Parathyroid adenoma (tissue), 2 donors: ENCODE data around the gene KRTAP13-3.

ENCODE experiments used
- H2AFZ ChIP-seq: fragments of 300-600 bp; sonication (generic); one replicate; pipeline ENCODE4 v1.7.0; 2017; ENCODE audit warnings: antibody characterized with exemption, mild to moderate bottlenecking
- H3K27ac ChIP-seq: fragments of 300-600 bp; sonication (generic); one replicate; pipeline ENCODE4 v1.7.0; 2017
- H3K27me3 ChIP-seq: fragments of 300-600 bp; sonication (generic); one replicate; pipeline ENCODE4 v1.7.0; 2017; ENCODE audit warnings: low read length; ENCODE audit not compliant: control insufficient read depth, insufficient read depth
- H3K36me3 ChIP-seq: fragments of 300-600 bp; sonication (generic); one replicate; pipeline ENCODE4 v1.7.0; 2017; ENCODE audit warnings: low read length; ENCODE audit not compliant: control insufficient read depth, insufficient read depth
- H3K4me1 ChIP-seq: fragments of 300-600 bp; sonication (generic); one replicate; pipeline ENCODE4 v1.7.0; 2017; ENCODE audit warnings: control low read depth
- H3K4me2 ChIP-seq: fragments of 300-600 bp; sonication (generic); one replicate; pipeline ENCODE4 v1.7.0; 2017; ENCODE audit warnings: low read length
- H3K4me3 ChIP-seq: fragments of 300-600 bp; sonication (generic); one replicate; pipeline ENCODE4 v1.7.0; 2017; ENCODE audit warnings: low read depth, low read length
- H3K79me2 ChIP-seq: fragments of 300-600 bp; sonication (generic); one replicate; pipeline ENCODE4 v1.7.0; 2017; ENCODE audit warnings: control low read depth
- H3K9ac ChIP-seq: fragments of 300-600 bp; sonication (generic); one replicate; pipeline ENCODE4 v1.7.0; 2017; ENCODE audit warnings: mild to moderate bottlenecking
- H3K9me3 ChIP-seq: fragments of 300-600 bp; sonication (generic); one replicate; pipeline ENCODE4 v1.7.0; 2017; ENCODE audit warnings: low read length; ENCODE audit not compliant: control insufficient read depth
- TF ChIP-seq, protein P1 (sequence below): fragments of 300-600 bp; sonication (generic); IDR thresholded peaks from one replicate; pipeline ENCODE4 v1.7.0; 2017; ENCODE audit warnings: antibody characterized with exemption, mild to moderate bottlenecking
- donor health status: primary hyperparathyroidism.

KRTAP13-3 gene

DNA sequence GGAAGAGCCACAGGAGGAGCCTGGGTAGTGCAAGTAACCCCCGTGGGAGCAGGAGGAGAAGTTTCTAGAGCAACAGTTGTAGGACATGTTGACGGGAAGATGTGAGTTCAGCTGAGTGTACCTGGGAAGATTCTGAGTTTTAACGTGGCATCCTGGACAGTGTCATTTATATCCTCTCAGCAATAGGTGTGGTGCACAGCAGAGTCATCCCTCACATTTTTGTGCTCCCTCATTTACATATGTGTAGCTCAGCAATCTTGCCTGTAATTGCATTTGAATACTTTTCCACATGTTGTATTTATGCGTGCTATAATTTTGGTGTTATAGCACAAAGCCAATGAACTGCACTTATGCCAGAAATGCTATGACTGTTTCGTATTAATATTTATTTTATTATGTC, at the start of gene KRTAP13-3:
TSS of gene KRTAP13-3 (minus strand) at position 101 of the 400 bp plus-strand sequence. CDS start at position 87, 14 bp downstream.
- Histone ChIP-seq H3K9ac (no peak within 1 kb of the TSS), H3K27me3 (no peaks in the 10 kb centered on the region), H3K4me1 (no peaks in the 10 kb centered on the region), H3K9me3 (no peaks in the 10 kb centered on the region), H3K79me2 (no peaks in the 10 kb centered on the region), H3K27ac (no peak within 1 kb of the TSS), H3K4me2 (no peak within 1 kb of the TSS), H3K36me3 (no peaks in the 10 kb centered on the region), H3K4me3 (no peak within 1 kb of the TSS), H2AFZ (no peak within 1 kb of the TSS)
- TF ChIP-seq, protein P1, sequence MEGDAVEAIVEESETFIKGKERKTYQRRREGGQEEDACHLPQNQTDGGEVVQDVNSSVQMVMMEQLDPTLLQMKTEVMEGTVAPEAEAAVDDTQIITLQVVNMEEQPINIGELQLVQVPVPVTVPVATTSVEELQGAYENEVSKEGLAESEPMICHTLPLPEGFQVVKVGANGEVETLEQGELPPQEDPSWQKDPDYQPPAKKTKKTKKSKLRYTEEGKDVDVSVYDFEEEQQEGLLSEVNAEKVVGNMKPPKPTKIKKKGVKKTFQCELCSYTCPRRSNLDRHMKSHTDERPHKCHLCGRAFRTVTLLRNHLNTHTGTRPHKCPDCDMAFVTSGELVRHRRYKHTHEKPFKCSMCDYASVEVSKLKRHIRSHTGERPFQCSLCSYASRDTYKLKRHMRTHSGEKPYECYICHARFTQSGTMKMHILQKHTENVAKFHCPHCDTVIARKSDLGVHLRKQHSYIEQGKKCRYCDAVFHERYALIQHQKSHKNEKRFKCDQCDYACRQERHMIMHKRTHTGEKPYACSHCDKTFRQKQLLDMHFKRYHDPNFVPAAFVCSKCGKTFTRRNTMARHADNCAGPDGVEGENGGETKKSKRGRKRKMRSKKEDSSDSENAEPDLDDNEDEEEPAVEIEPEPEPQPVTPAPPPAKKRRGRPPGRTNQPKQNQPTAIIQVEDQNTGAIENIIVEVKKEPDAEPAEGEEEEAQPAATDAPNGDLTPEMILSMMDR = no peak

GRCh38 chr21:30468900-30469714, 43.4 kb upstream of the KRTAP13-3 start:
- no peak overlapping the region for H3K9ac ChIP-seq
- H3K4me1 ChIP-seq = no peaks in the 10 kb centered on the region
- H3K9me3 ChIP-seq = no peaks in the 10 kb centered on the region
- H3K79me2 ChIP-seq = no peaks in the 10 kb centered on the region
- no peak overlapping the region for H3K4me3 ChIP-seq
- H2AFZ ChIP-seq = no peak overlapping the region
- H3K27me3 ChIP-seq = no peaks in the 10 kb centered on the region
- no peak overlapping the region for H3K27ac ChIP-seq
- H3K4me2 ChIP-seq = no peak overlapping the region
- H3K36me3 ChIP-seq = no peaks in the 10 kb centered on the region
- TF ChIP-seq, protein P1 = no peak

DNA sequence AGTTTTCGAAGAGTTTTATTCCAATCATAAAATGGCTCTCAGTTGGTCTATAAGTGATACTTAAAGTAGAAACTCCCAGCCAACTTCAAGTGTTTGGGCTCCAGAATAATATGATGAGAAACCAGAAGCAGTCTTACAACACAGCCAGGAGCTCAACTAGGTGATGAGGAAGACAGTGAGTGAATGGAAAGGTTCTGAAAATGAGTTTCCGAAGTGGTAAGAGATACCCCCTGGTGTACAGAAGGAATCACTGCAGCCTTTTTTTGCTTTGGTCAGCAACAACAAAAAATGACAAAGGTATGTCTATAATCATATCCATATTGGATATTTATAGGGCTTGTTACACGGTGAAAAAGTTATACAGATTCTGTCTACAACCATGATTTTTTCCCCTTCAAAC, 38.0 kb upstream of the KRTAP13-3 start:
- no peak overlapping the region for H2AFZ ChIP-seq
- TF ChIP-seq, protein P1 = no peak
- H3K4me2 ChIP-seq = no peak overlapping the region
- no peak overlapping the region for H3K9ac ChIP-seq
- H3K36me3 ChIP-seq = no peaks in the 10 kb centered on the region
- no peaks in the 10 kb centered on the region for H3K4me1 ChIP-seq
- H3K4me3 ChIP-seq = no peak overlapping the region
- no peak overlapping the region for H3K27ac ChIP-seq
- H3K79me2 ChIP-seq = no peaks in the 10 kb centered on the region
- no peaks in the 10 kb centered on the region for H3K9me3 ChIP-seq
- no peaks in the 10 kb centered on the region for H3K27me3 ChIP-seq

DNA sequence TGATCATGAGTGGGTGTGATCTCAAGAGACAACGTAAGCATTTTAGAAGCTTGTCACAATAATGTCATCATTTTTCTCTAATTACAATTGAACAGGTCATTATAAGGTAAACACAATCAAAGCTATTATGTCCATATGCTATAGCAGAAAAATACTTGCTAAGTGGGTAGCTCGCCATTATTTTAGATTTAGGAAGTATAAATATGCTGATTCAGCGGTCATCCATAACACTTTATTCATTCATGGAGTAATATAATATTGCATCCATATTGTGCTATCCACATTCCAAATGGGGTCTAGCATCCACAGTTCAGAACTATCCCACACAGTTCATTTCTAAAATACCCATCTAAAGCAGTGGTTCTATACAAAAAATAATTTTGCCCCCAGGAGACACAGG, 22.8 kb upstream of the KRTAP13-3 start:
- no peak overlapping the region for H2AFZ ChIP-seq
- no peak overlapping the region for H3K4me2 ChIP-seq
- H3K36me3 ChIP-seq = no peaks in the 10 kb centered on the region
- no peaks in the 10 kb centered on the region for H3K27me3 ChIP-seq
- no peak overlapping the region for H3K9ac ChIP-seq
- no peaks in the 10 kb centered on the region for H3K79me2 ChIP-seq
- H3K27ac ChIP-seq = no peak overlapping the region
- TF ChIP-seq, protein P1 = no peak
- H3K4me1 ChIP-seq = no peaks in the 10 kb centered on the region
- H3K4me3 ChIP-seq = no peak overlapping the region
- H3K9me3 ChIP-seq = no peaks in the 10 kb centered on the region

- Histone ChIP-seq H3K9ac (no peak overlapping the region), H3K27me3 (no peaks in the 10 kb centered on the region), H2AFZ (no peak overlapping the region), H3K9me3 (no peaks in the 10 kb centered on the region), H3K4me3 (no peak overlapping the region), H3K36me3 (no peaks in the 10 kb centered on the region), H3K4me2 (no peak overlapping the region), H3K79me2 (no peaks in the 10 kb centered on the region), H3K4me1 (no peaks in the 10 kb centered on the region), H3K27ac (no peak overlapping the region)
- TF ChIP-seq, protein P1 = no peak
Observed at GRCh38 chr21:30447056-30447455, 21.3 kb upstream of the KRTAP13-3 start.
